K562 (cell line): ENCODE results near the gene PYROXD2. TPM values are rescaled to one million over a fixed set of nuclear protein-coding genes. Genes with fewer than 3 reads are reported as not detected.

Experiments used
- ATAC-seq: fragments of 200-7000 bp; cut with Tn5 transposase; 3 replicates; pipeline ENCODE4 v1.9.1; 2020; ENCODE audit warnings: moderate library complexity
- BruUV-seq: library from RNA; stranded (reverse); fragments of 400-500 nt; replicated peaks from 2 replicates; lab custom pipeline; 2021; lab: Mats Ljungman, UMichigan
- CTCF ChIA-PET: fragments of 300-600 bp; formaldehyde crosslinking; extraction: SDS; loops from one replicate; lab custom pipeline; 2021; ENCODE audit warnings: low intra/inter-chr PET ratio; lab: Yijun Ruan, JAX
- POLR2A ChIA-PET: fragments of 300-600, 350-650 bp; sonication (Branson Sonifier 250); formaldehyde crosslinking; extraction: SDS; loops from one replicate; lab custom pipeline; 2021; ENCODE audit warnings: antibody characterized with exemption, inconsistent platforms; lab: Yijun Ruan, JAX
- DNase-seq, 4 experiments: peaks; one replicate each; pipeline versions ENCODE4 v3.0.0 to v3.0.0-alpha.2; 2011 to 2018; ENCODE audit warnings: low spot score in 3 of 4, mixed read lengths in 3 of 4; ENCODE audit errors: extremely low read depth in 1 of 4
- FAIRE-seq: peaks from 2 replicates; lab custom pipeline; 2011; peaks lifted over from hg19 to GRCh38; lab: Jason Lieb, UNC
- H2AFZ ChIP-seq: 2 replicates; pipeline ENCODE4 v1.6.0; 2011; ENCODE audit warnings: low read depth, low read length, control low read depth, inconsistent platforms
- H3K27ac ChIP-seq: fragments of 200-600 bp; 3 replicates; pipeline ENCODE4 v1.8.0; 2011; ENCODE audit warnings: low read depth, mild to moderate bottlenecking, control low read depth, inconsistent platforms, low read length, moderate library complexity, mixed read lengths; ENCODE audit errors: extremely low read depth
- H3K27me3 ChIP-seq, 2 experiments: fragments of 300-600 bp in 1 of 2; 2 replicates in 1 of 2; 3 replicates in 1 of 2; pipeline versions ENCODE4 v1.6.0 to v1.8.0; 2011; ENCODE audit warnings: inconsistent platforms in 2 of 2, low read length in 2 of 2, mild to moderate bottlenecking in 1 of 2, mixed read lengths in 1 of 2, moderate library complexity in 1 of 2; ENCODE audit not compliant: control insufficient read depth in 2 of 2, insufficient read depth in 2 of 2
- H3K36me3 ChIP-seq: fragments of 300-600 bp; 3 replicates; pipeline ENCODE4 v1.8.0; 2011; ENCODE audit warnings: mild to moderate bottlenecking, low read length, inconsistent platforms; ENCODE audit not compliant: control insufficient read depth, insufficient read depth
- H3K4me1 ChIP-seq, 2 experiments: fragments of 200-600 bp in 1 of 2; replicated peaks in 1 of 2; 2 replicates in 1 of 2; 3 replicates in 1 of 2; pipeline versions ENCODE4 v1.5.1 to v1.8.0; 2011; ENCODE audit warnings: inconsistent platforms in 2 of 2, low read length in 2 of 2, mild to moderate bottlenecking in 1 of 2, mixed read lengths in 1 of 2, moderate library complexity in 1 of 2; ENCODE audit not compliant: control insufficient read depth in 2 of 2, insufficient read depth in 2 of 2
- H3K4me2 ChIP-seq: 2 replicates; pipeline ENCODE4 v1.6.1; 2011; ENCODE audit warnings: low read length, control low read depth, inconsistent platforms, mixed read lengths; ENCODE audit not compliant: insufficient read depth
- H3K4me3 ChIP-seq: fragments of 200-600 bp; sonication (generic), shearing (Covaris generic); 2 replicates; pipeline ENCODE4 v1.5.1; 2016; ENCODE audit warnings: control low read depth, inconsistent platforms
- H3K79me2 ChIP-seq: fragments of 200-600 bp; 3 replicates; pipeline ENCODE4 v1.8.0; 2011; ENCODE audit warnings: low read length, inconsistent platforms; ENCODE audit not compliant: control insufficient read depth, insufficient read depth
- H3K9ac ChIP-seq, 2 experiments: 2 replicates each; pipeline versions ENCODE4 v1.6.0 to v1.6.1; 2011; ENCODE audit warnings: low read depth in 2 of 2, low read length in 2 of 2, control low read depth in 1 of 2, inconsistent platforms in 1 of 2, mild to moderate bottlenecking in 1 of 2, mixed read lengths in 1 of 2; ENCODE audit not compliant: insufficient read depth in 1 of 2
- H3K9me1 ChIP-seq: one replicate; pipeline ENCODE4 v1.6.0; 2011; ENCODE audit warnings: inconsistent platforms, mild to moderate bottlenecking, low read length, moderate library complexity; ENCODE audit not compliant: control insufficient read depth, insufficient read depth
- H3K9me3 ChIP-seq: replicated peaks from 2 replicates; pipeline ENCODE4 v1.5.1; 2011; ENCODE audit warnings: low read depth, low read length, inconsistent platforms; ENCODE audit not compliant: control insufficient read depth, insufficient read depth
- H4K20me1 ChIP-seq: replicated peaks from 2 replicates; pipeline ENCODE4 v1.6.1; 2011; ENCODE audit warnings: low read length, inconsistent platforms, mixed read lengths; ENCODE audit not compliant: control insufficient read depth, insufficient read depth
- ESRRB ChIP-seq: fragments of 250-450 bp; sonication (Bioruptor Pico); IDR thresholded peaks from 2 replicates; pipeline ENCODE4 v1.5.0; 2020; ENCODE audit warnings: mild to moderate bottlenecking, moderate library complexity, borderline replicate concordance
- EZH2 ChIP-seq: IDR thresholded peaks from 2 replicates; pipeline ENCODE4 v1.6.1; 2012; ENCODE audit warnings: low read depth, mild to moderate bottlenecking, inconsistent platforms, low read length, borderline replicate concordance
- HIVEP1 ChIP-seq: fragments of 250-450 bp; sonication (Bioruptor Pico); IDR thresholded peaks from 2 replicates; pipeline ENCODE4 v1.4.0; 2020; ENCODE audit warnings: mild to moderate bottlenecking
- HNRNPUL1 ChIP-seq: fragments of 200-400 bp; formaldehyde crosslinking; IDR thresholded peaks from 2 replicates; pipeline ENCODE4 v1.6.1; 2017; ENCODE audit warnings: low read length
- HSF4 ChIP-seq: fragments of 250-450 bp; sonication (Bioruptor Pico); IDR thresholded peaks from 2 replicates; pipeline ENCODE4 v2.1.2; 2022; ENCODE audit warnings: mild to moderate bottlenecking, moderate library complexity, borderline replicate concordance
- KDM1A ChIP-seq, 2 experiments: fragments of 450-650 bp; IDR thresholded peaks; 2 replicates each; pipeline ENCODE4 v1.6.1; 2016; ENCODE audit warnings: mild to moderate bottlenecking in 2 of 2
- PRMT5 ChIP-seq: sonication (generic); formaldehyde crosslinking; IDR thresholded peaks from 2 replicates; pipeline ENCODE4 v1.5.0; 2020; ENCODE audit warnings: missing genetic modification reagents
- RHOXF2B ChIP-seq: fragments of 250-450 bp; sonication (Bioruptor Pico); conservative IDR thresholded peaks from 2 replicates; pipeline ENCODE4 v1.5.1; 2021
- TEAD1 ChIP-seq, 2 experiments: fragments of 450-650 bp in 1 of 2; sonication (generic) in 1 of 2; formaldehyde crosslinking; IDR thresholded peaks; 2 replicates each; pipeline versions ENCODE4 v1.4.0 to v1.8.0; 2020 to 2022; ENCODE audit warnings: mild to moderate bottlenecking in 2 of 2, missing genetic modification reagents in 1 of 2
- ZNF830 ChIP-seq: fragments of 250-450 bp; sonication (Bioruptor Pico); IDR thresholded peaks from 2 replicates; pipeline ENCODE4 v1.5.0; 2021; ENCODE audit warnings: mild to moderate bottlenecking
- WGBS: fragments of 100-300 bp; shearing (Covaris generic); methylation state at CpG from one replicate; pipeline ENCODE4 v1.1.6; 2016; ENCODE audit warnings: low coverage, mixed read lengths; ENCODE audit not compliant: insufficient coverage; ENCODE audit errors: missing lambda C conversion rate; 5-methylcytosine and 5-hydroxymethylcytosine counted together
- in situ Hi-C: fragments of 300-500 bp; cut with MboI; formaldehyde crosslinking; loops from 4 replicates; pipeline ENCODE4 v1.15.0; 2018; ENCODE audit warnings: inconsistent platforms, mixed read lengths
- intact Hi-C: fragments of 100-400 bp; cut with micrococcal nuclease; formaldehyde crosslinking; loops from 2 replicates; pipeline ENCODE4 v1.14.2; 2022
- polyA plus RNA-seq, 8 experiments: library from polyadenylated mRNA; depleted of rRNA in 4 of 8; stranded (reverse) in 5 of 8; unstranded in 3 of 8; fragments of >200 nt; fragmentation: Nextera tagmentation in 2 of 8; fragmentation: Illumina TruSeq in 1 of 8; extraction: Ambion mirVana in 2 of 8; extraction: Trizol in 1 of 8; gene quantifications; 2 replicates each; pipeline versions ENCODE4 v1.2.1 to v1.2.3, GENCODE V29; 2011 to 2014; ENCODE audit warnings: inconsistent platforms in 1 of 8, missing spikeins in 1 of 8
- total RNA-seq, 7 experiments: library from RNA; depleted of rRNA in 6 of 7; stranded (reverse); fragments of >200 nt in 6 of 7; fragmentation: Illumina TruSeq in 2 of 7; extraction: Trizol in 2 of 7; gene quantifications; 2 replicates each; pipeline versions ENCODE4 v1.2.1 to v1.2.3, GENCODE V29; 2011 to 2021; ENCODE audit warnings: low replicate concordance in 1 of 7
- TF ChIP-seq, protein P1 (sequence below): sonication (generic); formaldehyde crosslinking; IDR thresholded peaks from 2 replicates; pipeline ENCODE4 v1.8.0; 2022; ENCODE audit warnings: mild to moderate bottlenecking, low read depth, missing genetic modification reagents

Gene PYROXD2
- total and polyA plus RNA-seq, 9 of the 15 experiments (the other 6 are each of a cell fraction or from before 2014, with no cell fraction given): 0.14 to 1.4 (median 0.58) TPM

DNA sequence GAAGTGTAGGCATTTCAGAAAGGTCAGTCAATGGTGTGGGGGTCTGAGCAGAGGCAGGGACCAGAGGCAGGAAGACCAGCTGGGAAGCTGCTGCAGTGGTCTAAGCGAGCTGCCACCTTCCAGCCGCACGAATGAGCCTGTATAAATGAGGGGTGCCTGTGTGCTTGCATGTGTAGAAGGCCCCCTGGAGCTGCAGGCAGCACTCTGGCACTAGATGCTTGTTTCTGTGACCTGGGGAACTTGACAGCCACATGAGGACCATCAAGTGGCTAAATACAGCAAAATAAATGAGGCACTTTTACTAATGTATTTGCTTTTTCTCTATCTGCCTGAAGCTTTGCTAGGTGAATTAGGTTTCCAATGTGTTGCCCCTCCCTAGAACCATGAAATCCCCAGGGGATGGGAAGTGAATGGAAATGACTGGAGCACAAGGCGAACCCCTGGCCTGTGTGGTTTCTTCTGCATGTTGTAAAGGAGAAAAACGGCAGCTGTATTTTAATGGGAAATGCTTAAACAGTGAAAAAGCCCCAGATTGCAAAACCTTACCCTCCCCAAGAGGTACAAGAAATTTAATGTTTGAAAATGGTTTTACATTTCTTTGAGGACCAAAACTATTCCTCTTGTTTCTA lies 57.7 kb downstream of the PYROXD2 start:
- TF ChIP-seq PRMT5 (CRISPR knock-in tag) (no peak), HNRNPUL1 (no peak), KDM1A (IDR thresholded peaks at IDR 0.05) (no peak), ESRRB (no peak), ZNF830 (CRISPR knock-in tag) (no peak), TEAD1 (CRISPR knock-in tag; IDR thresholded peaks at IDR 0.05) (no peak), HSF4 (CRISPR knock-in tag) (no peak), HIVEP1 (no peak), EZH2 (no peak), RHOXF2B (no peak)
- TF ChIP-seq, protein P1, sequence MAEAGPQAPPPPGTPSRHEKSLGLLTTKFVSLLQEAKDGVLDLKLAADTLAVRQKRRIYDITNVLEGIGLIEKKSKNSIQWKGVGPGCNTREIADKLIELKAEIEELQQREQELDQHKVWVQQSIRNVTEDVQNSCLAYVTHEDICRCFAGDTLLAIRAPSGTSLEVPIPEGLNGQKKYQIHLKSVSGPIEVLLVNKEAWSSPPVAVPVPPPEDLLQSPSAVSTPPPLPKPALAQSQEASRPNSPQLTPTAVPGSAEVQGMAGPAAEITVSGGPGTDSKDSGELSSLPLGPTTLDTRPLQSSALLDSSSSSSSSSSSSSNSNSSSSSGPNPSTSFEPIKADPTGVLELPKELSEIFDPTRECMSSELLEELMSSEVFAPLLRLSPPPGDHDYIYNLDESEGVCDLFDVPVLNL (CRISPR knock-in tag): no peak
- Histone ChIP-seq H3K27me3 (peaks cover 6 to 23% of the 10 kb centered on the region in 2 experiments; a peak in 4 of 5 replicates), H3K9me1 (no peaks in the 10 kb centered on the region), H3K9ac (no peak overlapping the region), H2AFZ (no peak overlapping the region), H4K20me1 (no peaks in the 10 kb centered on the region), H3K36me3 (no peaks in the 10 kb centered on the region), H3K9me3 (no peaks in the 10 kb centered on the region), H3K4me2 (no peak overlapping the region), H3K79me2 (no peaks in the 10 kb centered on the region), H3K27ac (no peak overlapping the region), H3K4me1 (peaks cover 0 to 6% of the 10 kb centered on the region in 2 experiments; a peak in 3 of 5 replicates), H3K4me3 (no peak overlapping the region)
- BruUV-seq: no TSS peak
- intact Hi-C loops (no loop called here), in situ Hi-C loops (no loop called here)
- DNase-seq (no peak), ATAC-seq (no peak), FAIRE-seq (no peak)
- ChIA-PET CTCF (no interaction called here), POLR2A (interaction anchor here (0.7 kb wide), 1 partner anchor 31 kb away, joined by 4 read pairs; no protein-coding TSS in a partner anchor)
- WGBS: 12% methylated on average over 5 of the region's 5 CpGs
